ENCODE data around the gene RMI1.

The RMI1 gene

GRCh38 chr9:83980395-83981125, at the start of gene RMI1 (continued):
- TF ChIP-seq ZNF37A (tag by site-specific recombination; IDR thresholded peaks at IDR 0.05) (no peak), ZNF274 (IDR thresholded peaks at IDR 0.05; ENCODE audit: low read length) (no peak), ZNF274 (tag by site-specific recombination; IDR thresholded peaks at IDR 0.05; ENCODE audit: borderline replicate concordance) (no peak), ZBTB44 (tag by site-specific recombination; IDR thresholded peaks at IDR 0.05) (no peak), ZNF596 (tag by site-specific recombination; IDR thresholded peaks at IDR 0.05) (peak; percentile 47; the same call in 1 of the 2 replicates), GLI4 (tag by site-specific recombination; IDR thresholded peaks at IDR 0.05) (no peak; the same call in 1 of the 2 replicates), ZNF423 (tag by site-specific recombination; IDR thresholded peaks at IDR 0.05) (no peak), TRIM28 (IDR thresholded peaks at IDR 0.05; ENCODE audit: borderline replicate concordance, low read length) (0 out of 2 replicates have a peak, but pooled peaks have one; percentile 45), ATF2 (tag by site-specific recombination; IDR thresholded peaks at IDR 0.05; ENCODE audit: low read depth) (no peak), ZSCAN30 (tag by site-specific recombination; IDR thresholded peaks at IDR 0.05) (peak; percentile 29; the same call in 1 of the 2 replicates), ZFHX2 (tag by site-specific recombination; conservative IDR thresholded peaks at IDR 0.05) (peak; percentile 73), SCRT1 (tag by site-specific recombination; IDR thresholded peaks at IDR 0.05; ENCODE audit: borderline replicate concordance) (no peak), PBX3 (CRISPR knock-in tag; IDR thresholded peaks at IDR 0.05) (0 out of 2 replicates have a peak, but pooled peaks have one; percentile 17), ZNF280C (tag by site-specific recombination; IDR thresholded peaks at IDR 0.05) (no peak), PRDM4 (tag by site-specific recombination; IDR thresholded peaks at IDR 0.05) (no peak; the same call in 1 of the 2 replicates), ZFP41 (tag by site-specific recombination; IDR thresholded peaks at IDR 0.05; ENCODE audit: borderline replicate concordance) (no peak), PRDM1 (tag by site-specific recombination; IDR thresholded peaks at IDR 0.05) (peak; percentile 87), ZNF707 (tag by site-specific recombination; IDR thresholded peaks at IDR 0.05) (no peak), KLF17 (tag by site-specific recombination; IDR thresholded peaks at IDR 0.05) (no peak), REPIN1 (tag by site-specific recombination; IDR thresholded peaks at IDR 0.05; ENCODE audit: low read depth) (no peak), ZNF571 (tag by site-specific recombination; IDR thresholded peaks at IDR 0.05) (no peak), KLF7 (tag by site-specific recombination; IDR thresholded peaks at IDR 0.05; ENCODE audit: borderline replicate concordance) (peak; percentile 88), ZNF488 (tag by site-specific recombination; IDR thresholded peaks at IDR 0.05) (no peak), ZNF510 (tag by site-specific recombination; IDR thresholded peaks at IDR 0.05; ENCODE audit: insufficient replicate concordance) (no peak), ZNF561 (tag by site-specific recombination; IDR thresholded peaks at IDR 0.05; ENCODE audit: borderline replicate concordance) (no peak), HOXA7 (CRISPR knock-in tag; IDR thresholded peaks at IDR 0.05; ENCODE audit: borderline replicate concordance) (no peak), ZSCAN18 (tag by site-specific recombination; IDR thresholded peaks at IDR 0.05) (no peak)

All from HEK293 (cell line).